ENCODE measurements around the gene CDH2. TPM values are rescaled to one million over a fixed set of nuclear protein-coding genes. Genes with fewer than 3 reads are reported as not detected.

Gene CDH2
- total RNA-seq, 1 experiment from 2014 or later = 6.4 TPM

GRCh38 chr18:27985832-27986231 lies 191.1 kb downstream of the CDH2 start:
- no peak overlapping the region for H2AFZ ChIP-seq
- H3K4me3 ChIP-seq = no peak overlapping the region
- ChIA-PET CTCF (no interaction called here), POLR2A (ENCODE audit: unreplicated experiment) (no interaction called here)
- H4K20me1 ChIP-seq (ENCODE audit: insufficient read depth) = no peaks in the 10 kb centered on the region
- H3K36me3 ChIP-seq (ENCODE audit: low read depth) = no peaks in the 10 kb centered on the region
- DNase-seq = no peak
- no peaks in the 10 kb centered on the region for H3F3A ChIP-seq (ENCODE audit: insufficient read depth, low read depth)
- no peak overlapping the region for H3K4me2 ChIP-seq
- H3K9me3 ChIP-seq (ENCODE audit: insufficient read depth, low read depth) = no peaks in the 10 kb centered on the region
- intact Hi-C loops (cut with micrococcal nuclease; ENCODE audit: unreplicated experiment) = no loop called here
- H3K9me2 ChIP-seq (ENCODE audit: insufficient read depth) = no peaks in the 10 kb centered on the region
- BruUV-seq (replicated peaks) = no TSS peak
- no peaks in the 10 kb centered on the region for H3K79me2 ChIP-seq (ENCODE audit: low read depth)
- TF ChIP-seq, protein P1, sequence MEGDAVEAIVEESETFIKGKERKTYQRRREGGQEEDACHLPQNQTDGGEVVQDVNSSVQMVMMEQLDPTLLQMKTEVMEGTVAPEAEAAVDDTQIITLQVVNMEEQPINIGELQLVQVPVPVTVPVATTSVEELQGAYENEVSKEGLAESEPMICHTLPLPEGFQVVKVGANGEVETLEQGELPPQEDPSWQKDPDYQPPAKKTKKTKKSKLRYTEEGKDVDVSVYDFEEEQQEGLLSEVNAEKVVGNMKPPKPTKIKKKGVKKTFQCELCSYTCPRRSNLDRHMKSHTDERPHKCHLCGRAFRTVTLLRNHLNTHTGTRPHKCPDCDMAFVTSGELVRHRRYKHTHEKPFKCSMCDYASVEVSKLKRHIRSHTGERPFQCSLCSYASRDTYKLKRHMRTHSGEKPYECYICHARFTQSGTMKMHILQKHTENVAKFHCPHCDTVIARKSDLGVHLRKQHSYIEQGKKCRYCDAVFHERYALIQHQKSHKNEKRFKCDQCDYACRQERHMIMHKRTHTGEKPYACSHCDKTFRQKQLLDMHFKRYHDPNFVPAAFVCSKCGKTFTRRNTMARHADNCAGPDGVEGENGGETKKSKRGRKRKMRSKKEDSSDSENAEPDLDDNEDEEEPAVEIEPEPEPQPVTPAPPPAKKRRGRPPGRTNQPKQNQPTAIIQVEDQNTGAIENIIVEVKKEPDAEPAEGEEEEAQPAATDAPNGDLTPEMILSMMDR (conservative IDR thresholded peaks at IDR 0.05) = no peak
- TF ChIP-seq EZH2 (IDR thresholded peaks at IDR 0.05; ENCODE audit: low read depth) = no peak
- H3K4me1 ChIP-seq (replicated peaks; ENCODE audit: insufficient read depth) = no peaks in the 10 kb centered on the region
- no peaks in the 10 kb centered on the region for H3K27me3 ChIP-seq (ENCODE audit: insufficient read depth, low read depth)
- no peak overlapping the region for H3K27ac ChIP-seq

- no peak overlapping the region for H2AFZ ChIP-seq
- no peaks in the 10 kb centered on the region for H3K36me3 ChIP-seq (ENCODE audit: low read depth)
- no peak overlapping the region for H3K27ac ChIP-seq
- intact Hi-C loops (cut with micrococcal nuclease; ENCODE audit: unreplicated experiment) = no loop called here
- H3K79me2 ChIP-seq (ENCODE audit: low read depth) = no peaks in the 10 kb centered on the region
- DNase-seq = no peak
- no peaks in the 10 kb centered on the region for H3K9me2 ChIP-seq (ENCODE audit: insufficient read depth)
- H3K4me2 ChIP-seq = no peak overlapping the region
- no peaks in the 10 kb centered on the region for H4K20me1 ChIP-seq (ENCODE audit: insufficient read depth)
- no peaks in the 10 kb centered on the region for H3K9me3 ChIP-seq (ENCODE audit: insufficient read depth, low read depth)
- H3K27me3 ChIP-seq (ENCODE audit: insufficient read depth, low read depth) = no peaks in the 10 kb centered on the region
- no TSS peak for BruUV-seq (replicated peaks)
- no peaks in the 10 kb centered on the region for H3F3A ChIP-seq (ENCODE audit: insufficient read depth, low read depth)
- no peak overlapping the region for H3K4me3 ChIP-seq
- POLR2A ChIA-PET (ENCODE audit: unreplicated experiment) = no interaction called here
- no peaks in the 10 kb centered on the region for H3K4me1 ChIP-seq (replicated peaks; ENCODE audit: insufficient read depth)
- no peak for TF ChIP-seq EZH2 (IDR thresholded peaks at IDR 0.05; ENCODE audit: low read depth)
- TF ChIP-seq, protein P1 (conservative IDR thresholded peaks at IDR 0.05) = no peak
- CTCF ChIA-PET = no interaction called here
These were observed 193.2 kb downstream of the CDH2 start for GRCh38 chr18:27983780-27984179.

DNA sequence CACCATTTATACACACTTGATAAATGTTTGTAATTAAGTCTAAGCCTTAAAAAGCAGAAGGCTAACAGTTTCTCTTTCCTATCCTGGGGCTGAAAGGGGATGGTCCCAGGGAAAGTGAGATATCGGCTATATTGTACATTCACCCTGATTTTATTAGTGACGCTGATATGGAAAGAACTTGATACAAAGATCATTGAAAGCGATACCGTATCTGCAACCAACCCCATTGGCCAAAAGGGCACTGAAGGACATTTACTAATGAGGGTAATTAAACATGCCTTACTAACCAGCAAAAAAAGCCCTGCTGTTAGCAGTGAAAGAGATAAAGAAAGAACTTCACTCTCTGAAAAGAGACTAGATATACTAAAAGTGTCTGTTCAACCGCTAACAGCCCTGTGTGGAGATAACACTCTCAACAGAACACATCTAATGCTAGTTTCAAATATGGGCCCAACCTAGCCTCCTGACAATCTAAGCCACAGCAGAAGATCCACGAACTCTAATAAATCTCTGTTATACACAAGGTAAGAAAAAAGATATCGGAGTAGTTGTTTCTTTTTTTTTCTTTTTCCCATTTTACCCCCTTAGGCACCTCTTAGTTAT lies 200.0 kb downstream of the CDH2 start:
- Histone ChIP-seq H3K27me3 (ENCODE audit: insufficient read depth, low read depth) (no peaks in the 10 kb centered on the region), H4K20me1 (ENCODE audit: insufficient read depth) (no peaks in the 10 kb centered on the region), H3K4me1 (replicated peaks; ENCODE audit: insufficient read depth) (no peaks in the 10 kb centered on the region), H3F3A (ENCODE audit: insufficient read depth, low read depth) (no peaks in the 10 kb centered on the region), H3K9me2 (ENCODE audit: insufficient read depth) (no peaks in the 10 kb centered on the region), H3K9me3 (ENCODE audit: insufficient read depth, low read depth) (no peaks in the 10 kb centered on the region), H3K79me2 (ENCODE audit: low read depth) (no peaks in the 10 kb centered on the region), H3K36me3 (ENCODE audit: low read depth) (no peaks in the 10 kb centered on the region), H3K4me2 (no peak overlapping the region), H3K27ac (no peak overlapping the region), H3K4me3 (no peak overlapping the region), H2AFZ (no peak overlapping the region)
- no peak for TF ChIP-seq EZH2 (IDR thresholded peaks at IDR 0.05; ENCODE audit: low read depth)
- TF ChIP-seq, protein P1 (conservative IDR thresholded peaks at IDR 0.05) = no peak
- intact Hi-C loops (cut with micrococcal nuclease; ENCODE audit: unreplicated experiment) = no loop called here
- ChIA-PET POLR2A (ENCODE audit: unreplicated experiment) (no interaction called here), CTCF (no interaction called here)
- no TSS peak for BruUV-seq (replicated peaks)
- no peak for DNase-seq
